ENCODE results near the gene C11orf24. TPM values are rescaled to one million over a fixed set of nuclear protein-coding genes. Genes with fewer than 3 reads are reported as not detected.
"Not testable (repeated sequence)": the region's sequence is repeated elsewhere in the genome, so short reads cannot be mapped to it uniquely, and the experiment has no call there.

The C11orf24 gene
- total RNA-seq, 3 donors from 2014 or later (not counting 1 experiment from before 2014, with no cell fraction given): 15.6 to 26.1 (median 17.7) TPM

GRCh38 chr11:68302670-68303069 is 30.9 kb upstream of the C11orf24 start:
- intact Hi-C loops (cut with micrococcal nuclease): no loop called here
- WGBS (ENCODE audit: insufficient coverage): 54% methylated on average over 7 of the region's 7 CpGs
- peaks cover 8 to 10% of the 10 kb centered on the region in 2 donors for H3K4me1 Mint-ChIP-seq
- no peaks in the 10 kb centered on the region for H3K9me3 Mint-ChIP-seq
- ATAC-seq (no peak), DNase-seq (no peak)
- peaks cover 4% of the 10 kb centered on the region for H3K4me1 ChIP-seq (ENCODE audit: control insufficient read depth, insufficient read depth, low read length)
- TF ChIP-seq CTCF (IDR thresholded peaks at IDR 0.05): no peak
- no peaks in the 10 kb centered on the region for H3K36me3 Mint-ChIP-seq
- no peaks in the 10 kb centered on the region for H3K27me3 Mint-ChIP-seq (ENCODE audit: low read depth in 2 of 2)
- H3K36me3 ChIP-seq (ENCODE audit: control insufficient read depth, insufficient read depth, low read length): no peaks in the 10 kb centered on the region
- no peak overlapping the region for H3K27ac Mint-ChIP-seq
- no peak overlapping the region for H3K4me3 Mint-ChIP-seq
- no peaks in the 10 kb centered on the region for H3K9me3 ChIP-seq (ENCODE audit: control insufficient read depth, insufficient read depth, low read length)
- H3K27ac ChIP-seq (ENCODE audit: low read length): no peak overlapping the region
- no peak overlapping the region for H3K4me3 ChIP-seq (ENCODE audit: low read length)
- peaks cover 4% of the 10 kb centered on the region for H3K27me3 ChIP-seq (ENCODE audit: control insufficient read depth, insufficient read depth, low read length)

- DNase-seq: no peak
- Mint-ChIP-seq H3K4me3 (no peak overlapping the region), H3K36me3 (no peaks in the 10 kb centered on the region), H3K27ac (no peak overlapping the region), H3K4me1 (peaks cover 8 to 10% of the 10 kb centered on the region in 2 donors), H3K27me3 (ENCODE audit: low read depth in 2 of 2) (no peaks in the 10 kb centered on the region), H3K9me3 (no peaks in the 10 kb centered on the region)
- Histone ChIP-seq H3K27ac (ENCODE audit: low read length) (no peak overlapping the region), H3K4me3 (ENCODE audit: low read length) (no peak overlapping the region), H3K4me1 (ENCODE audit: control insufficient read depth, insufficient read depth, low read length) (peaks cover 8% of the 10 kb centered on the region), H3K9me3 (ENCODE audit: control insufficient read depth, insufficient read depth, low read length) (no peaks in the 10 kb centered on the region), H3K27me3 (ENCODE audit: control insufficient read depth, insufficient read depth, low read length) (peaks cover 4% of the 10 kb centered on the region), H3K36me3 (ENCODE audit: control insufficient read depth, insufficient read depth, low read length) (no peaks in the 10 kb centered on the region)
- ATAC-seq: no peak
- 90% methylated on average over 5 of the region's 5 CpGs for WGBS (ENCODE audit: insufficient coverage)
- intact Hi-C loops (cut with micrococcal nuclease): no loop called here
- no peak for TF ChIP-seq CTCF (IDR thresholded peaks at IDR 0.05)
These were observed 30.5 kb upstream of the C11orf24 start for GRCh38 chr11:68302256-68302655.

GRCh38 chr11:68300076-68300830 is 28.5 kb upstream of the C11orf24 start:
- WGBS (ENCODE audit: insufficient coverage): 90% methylated on average over 12 of the region's 12 CpGs
- intact Hi-C loops (cut with micrococcal nuclease): no loop called here
- Histone ChIP-seq H3K36me3 (ENCODE audit: control insufficient read depth, insufficient read depth, low read length) (no peaks in the 10 kb centered on the region), H3K27me3 (ENCODE audit: control insufficient read depth, insufficient read depth, low read length) (peaks cover 4% of the 10 kb centered on the region), H3K27ac (ENCODE audit: low read length) (no peak overlapping the region), H3K4me3 (ENCODE audit: low read length) (no peak overlapping the region), H3K4me1 (ENCODE audit: control insufficient read depth, insufficient read depth, low read length) (peaks cover 10% of the 10 kb centered on the region), H3K9me3 (ENCODE audit: control insufficient read depth, insufficient read depth, low read length) (no peaks in the 10 kb centered on the region)
- Mint-ChIP-seq H3K4me3 (no peak overlapping the region), H3K27me3 (ENCODE audit: low read depth in 2 of 2) (no peaks in the 10 kb centered on the region), H3K27ac (no peak overlapping the region), H3K4me1 (no peaks in the 10 kb centered on the region), H3K36me3 (no peaks in the 10 kb centered on the region), H3K9me3 (no peaks in the 10 kb centered on the region)
- DNase-seq: no peak
- no peak for TF ChIP-seq CTCF (IDR thresholded peaks at IDR 0.05)
- ATAC-seq: no peak

GRCh38 chr11:68299517-68299879 is 27.7 kb upstream of the C11orf24 start:
- H3K36me3 Mint-ChIP-seq; H3K27ac ChIP-seq (ENCODE audit: low read length); H3K9me3 ChIP-seq (ENCODE audit: control insufficient read depth, insufficient read depth, low read length); DNase-seq; intact Hi-C loops (cut with micrococcal nuclease); H3K36me3 ChIP-seq (ENCODE audit: control insufficient read depth, insufficient read depth, low read length); H3K9me3 Mint-ChIP-seq; H3K27me3 Mint-ChIP-seq (ENCODE audit: low read depth in 2 of 2); H3K4me1 Mint-ChIP-seq; ATAC-seq; H3K27ac Mint-ChIP-seq; H3K4me3 Mint-ChIP-seq; H3K27me3 ChIP-seq (ENCODE audit: control insufficient read depth, insufficient read depth, low read length); H3K4me3 ChIP-seq (ENCODE audit: low read length): not testable (repeated sequence)
- peaks cover 10% of the 10 kb centered on the region for H3K4me1 ChIP-seq (ENCODE audit: control insufficient read depth, insufficient read depth, low read length)
- 90% methylated on average over 9 of the region's 9 CpGs for WGBS (ENCODE audit: insufficient coverage)

Measured in natural killer cell (primary cell).